Stimulated activated CD4-positive, alpha-beta T cell treated with anti-CD3 and anti-CD28 coated beads, Interleukin-4, amount 100 ng/mL, for 48 hours (primary cell): ENCODE data around the gene GTF3C4.
"Not testable (repeated sequence)": the region's sequence is repeated elsewhere in the genome, so short reads cannot be mapped to it uniquely, and the experiment has no call there.

Experiments
- DNase-seq, 2 donors: peaks; one replicate each; pipeline ENCODE4 v3.0.0-alpha.2; 2020; ENCODE audit warnings: low read depth in 2 of 2

The GTF3C4 gene

DNA sequence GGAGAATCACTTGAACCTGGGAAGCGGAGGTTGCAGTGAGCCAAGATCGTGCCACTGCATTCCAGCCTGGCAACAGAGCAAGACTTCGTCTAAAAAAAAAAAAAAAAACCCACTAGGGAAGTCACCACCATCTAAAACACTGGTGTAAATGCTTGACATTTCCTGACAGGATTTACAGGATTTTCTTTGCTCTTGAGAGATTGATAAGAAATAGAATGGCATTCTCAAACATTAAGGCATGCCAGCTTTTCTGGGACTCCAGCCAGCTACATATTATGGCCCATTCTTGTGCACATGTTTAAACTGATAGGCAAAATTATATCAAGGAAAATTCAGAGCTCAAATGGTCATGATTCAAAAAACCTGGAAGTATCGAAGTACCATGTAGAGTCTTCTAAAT, 28.7 kb downstream of the GTF3C4 start:
- no peak for DNase-seq

DNA sequence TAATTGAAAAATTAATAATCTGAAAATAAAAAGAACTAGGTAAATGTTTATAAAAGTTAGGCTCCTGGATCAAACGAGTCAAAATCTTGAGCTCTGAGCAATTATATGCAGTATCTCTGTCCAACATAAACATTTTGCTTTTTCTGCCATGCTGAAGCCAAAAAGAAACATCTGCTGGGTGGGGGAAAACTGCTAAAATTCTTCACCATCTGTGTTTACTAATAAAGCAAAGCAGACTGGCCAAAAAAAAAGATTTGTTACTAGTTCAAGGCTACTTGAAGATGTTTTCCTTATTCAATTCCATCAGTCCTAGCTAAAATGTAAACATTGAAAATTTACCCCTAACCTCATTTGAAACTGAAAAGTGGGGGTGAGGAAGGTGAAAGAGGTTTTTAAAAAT, 29.7 kb downstream of the GTF3C4 start:
- no peak for DNase-seq

DNA sequence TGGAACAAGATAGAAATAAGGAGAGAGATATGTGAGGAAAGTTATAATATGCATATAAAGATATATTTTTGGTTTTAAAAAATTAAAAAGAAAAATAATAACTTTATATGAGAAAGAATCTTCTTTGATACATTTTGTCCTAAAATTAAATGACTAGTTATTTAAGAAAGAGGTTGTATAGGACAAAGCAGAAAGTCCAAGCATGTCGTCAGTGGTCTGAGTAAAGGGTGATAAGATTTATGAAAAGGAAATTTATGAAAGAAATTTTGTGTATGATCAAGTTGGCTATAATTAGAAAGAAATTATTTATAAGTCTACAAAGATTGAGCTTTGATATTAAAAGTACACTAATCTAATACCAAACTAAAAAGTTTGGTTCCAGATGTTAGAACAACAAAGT, 32.0 kb downstream of the GTF3C4 start:
- no peak for DNase-seq

DNA sequence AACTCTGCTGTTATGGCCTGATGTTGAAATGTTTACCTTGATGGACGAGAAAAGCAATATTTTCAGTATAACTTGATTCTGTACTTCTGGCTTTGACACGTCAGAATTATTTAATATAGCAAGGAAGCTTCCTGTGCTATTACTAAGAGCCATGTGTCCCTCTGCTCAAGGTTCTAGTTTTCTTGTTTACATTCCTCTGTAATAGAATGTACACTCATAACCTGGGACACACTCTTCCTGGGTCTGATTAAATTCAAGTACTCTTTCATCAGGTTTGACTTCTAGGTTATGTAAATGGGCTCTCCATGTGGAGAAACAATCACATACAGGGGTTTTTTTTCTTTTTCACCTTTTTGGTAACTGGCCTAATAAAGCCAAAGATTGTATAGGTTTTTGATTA, 33.1 kb downstream of the GTF3C4 start:
- no peak for DNase-seq

DNA sequence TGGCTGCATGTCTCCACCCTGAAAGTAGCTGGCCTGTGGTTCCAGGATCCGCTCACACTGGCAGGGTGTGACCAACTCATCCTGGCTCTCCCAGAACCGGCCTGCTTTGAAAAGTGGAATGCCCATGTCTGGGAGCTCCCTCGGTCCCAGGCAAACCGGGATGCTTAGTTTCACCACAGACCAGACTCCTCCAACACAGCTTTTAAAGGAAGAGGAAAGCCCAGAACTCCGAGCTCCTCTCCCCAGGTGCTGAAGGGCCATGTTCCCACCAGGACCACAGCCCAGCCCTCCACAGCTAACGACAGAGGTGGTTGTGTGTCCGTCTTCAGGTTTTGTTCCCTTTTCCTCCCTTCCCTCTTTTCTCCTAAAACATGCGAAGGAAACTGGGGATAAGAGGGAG, 38.0 kb downstream of the GTF3C4 start:
- no peak for DNase-seq

DNA sequence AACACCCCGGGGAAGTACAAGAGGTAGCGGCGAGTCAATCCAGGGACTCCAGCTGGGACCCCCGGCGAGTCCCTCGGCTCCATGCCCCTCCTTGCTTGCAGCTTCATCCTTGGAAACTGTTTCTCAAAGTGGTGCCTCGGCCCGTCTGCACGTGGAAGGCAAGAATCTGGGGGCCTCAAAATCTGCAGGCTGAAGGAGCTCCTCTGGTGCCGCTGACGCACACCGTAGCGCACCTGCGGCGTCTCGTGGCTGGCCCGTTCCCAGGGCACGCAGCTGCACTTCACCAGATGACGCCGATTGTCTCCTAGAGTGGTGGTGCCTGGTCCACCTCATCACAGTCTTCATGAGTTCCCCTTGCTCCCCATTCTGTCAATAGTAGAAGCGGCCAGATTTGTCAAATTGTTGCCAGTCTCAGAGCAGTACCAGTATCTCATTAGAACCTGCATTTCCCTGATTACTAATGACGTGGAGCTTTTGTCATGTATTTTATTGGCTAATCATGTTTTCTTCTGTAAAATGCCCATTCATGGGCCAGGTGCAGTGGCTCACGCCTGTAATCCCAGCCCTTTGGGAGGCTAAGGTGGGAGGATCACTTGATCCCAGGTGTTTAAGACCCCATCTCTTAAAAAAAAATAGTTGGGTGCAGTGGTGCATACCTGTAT, 38.6 kb downstream of the GTF3C4 start:
- no peak for DNase-seq

DNA sequence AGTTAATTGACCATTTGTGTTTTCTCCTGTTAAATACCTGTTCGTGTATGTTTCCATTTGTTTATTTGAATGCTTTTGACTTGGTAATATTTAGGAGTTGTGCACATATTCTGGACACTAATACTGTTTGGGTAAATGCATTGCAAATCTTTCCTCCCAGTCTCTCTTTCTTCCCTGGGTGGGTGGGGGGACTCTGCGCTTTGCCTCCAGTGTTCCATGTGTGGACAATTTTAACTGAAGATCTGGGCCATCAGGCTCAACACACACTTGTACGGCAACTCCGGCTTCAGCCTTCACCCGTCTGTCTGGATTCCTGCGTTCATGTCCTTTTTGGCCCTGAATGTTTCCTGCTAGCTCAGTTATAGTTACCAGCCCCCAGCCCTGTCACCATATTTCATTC, 40.1 kb downstream of the GTF3C4 start:
- no peak for DNase-seq

DNA sequence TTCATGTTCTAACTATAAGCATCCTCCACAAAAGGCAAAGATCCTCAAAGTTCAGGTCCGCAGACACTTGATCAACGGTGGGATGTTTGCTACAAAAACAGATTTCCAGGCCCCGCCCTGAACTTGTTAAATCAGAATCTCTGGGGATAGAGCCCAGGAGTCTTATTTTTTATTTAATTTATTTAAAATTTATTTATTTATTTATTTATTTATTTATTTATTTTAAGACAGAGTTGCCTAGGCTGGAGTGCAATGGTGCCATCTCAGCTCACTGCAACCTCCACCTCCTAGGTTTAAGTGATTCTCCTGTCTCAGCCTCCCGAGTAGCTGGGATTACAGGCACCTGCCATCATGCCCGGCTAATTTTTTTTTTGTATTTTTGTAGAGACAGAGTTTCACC, 40.9 kb downstream of the GTF3C4 start:
- DNase-seq = not testable (repeated sequence)

DNA sequence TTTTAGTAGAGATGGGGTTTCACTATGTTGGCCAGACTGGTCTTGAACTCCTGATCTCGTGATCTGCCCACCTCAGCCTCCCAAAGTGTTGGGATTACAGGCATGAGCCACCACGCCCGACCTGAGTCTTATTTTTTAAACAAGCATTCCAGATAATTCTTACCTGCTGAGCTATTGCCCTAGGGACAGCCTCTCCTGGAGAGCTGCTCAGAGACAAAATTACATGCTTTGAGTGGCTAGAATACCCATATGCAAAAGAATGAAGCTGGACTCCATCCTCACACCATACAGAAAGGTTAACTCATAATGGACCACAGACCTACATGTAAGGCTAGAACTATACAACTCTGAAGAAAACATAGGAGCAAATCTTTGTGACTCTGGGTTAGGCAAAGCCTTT, 41.6 kb downstream of the GTF3C4 start:
- no peak for DNase-seq

DNA sequence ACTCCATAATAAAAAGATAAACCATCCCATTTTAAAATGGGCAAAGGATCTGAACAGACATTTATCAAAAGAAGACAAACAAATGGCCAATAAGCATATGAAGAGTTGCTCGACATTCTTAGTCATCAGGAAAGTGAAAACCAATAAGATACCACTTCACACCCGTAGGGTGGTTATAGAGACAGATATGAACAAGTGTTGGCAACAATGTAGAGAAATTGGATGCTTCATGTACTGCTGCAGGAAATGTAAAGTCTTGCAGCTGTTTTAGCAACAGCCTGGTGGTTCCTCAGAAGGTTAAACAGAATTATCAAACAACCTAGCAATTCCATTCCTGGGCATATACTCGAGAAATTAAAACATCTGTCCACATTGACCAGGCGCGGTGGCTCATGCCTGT, 42.5 kb downstream of the GTF3C4 start:
- DNase-seq = no peak

DNA sequence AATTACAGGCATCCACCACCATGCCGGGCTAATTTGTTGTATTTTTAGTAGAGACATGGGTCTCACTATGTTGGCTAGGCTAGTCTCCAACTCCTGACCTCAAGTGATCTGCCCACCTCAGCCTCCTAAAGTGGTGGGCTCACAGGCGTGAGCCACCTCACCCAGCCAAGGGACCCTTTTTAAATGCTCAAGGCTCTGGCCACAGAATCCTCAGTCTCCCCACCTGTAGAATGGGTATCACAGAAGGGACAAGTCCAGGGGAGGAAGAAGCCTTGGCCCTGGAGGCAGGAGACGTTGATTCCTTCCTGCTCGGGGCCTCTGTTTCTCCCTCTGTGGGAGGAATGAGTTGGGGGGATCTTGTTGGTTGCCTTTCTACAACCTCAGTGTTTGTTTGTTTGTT, 45.7 kb downstream of the GTF3C4 start:
- no peak for DNase-seq

DNA sequence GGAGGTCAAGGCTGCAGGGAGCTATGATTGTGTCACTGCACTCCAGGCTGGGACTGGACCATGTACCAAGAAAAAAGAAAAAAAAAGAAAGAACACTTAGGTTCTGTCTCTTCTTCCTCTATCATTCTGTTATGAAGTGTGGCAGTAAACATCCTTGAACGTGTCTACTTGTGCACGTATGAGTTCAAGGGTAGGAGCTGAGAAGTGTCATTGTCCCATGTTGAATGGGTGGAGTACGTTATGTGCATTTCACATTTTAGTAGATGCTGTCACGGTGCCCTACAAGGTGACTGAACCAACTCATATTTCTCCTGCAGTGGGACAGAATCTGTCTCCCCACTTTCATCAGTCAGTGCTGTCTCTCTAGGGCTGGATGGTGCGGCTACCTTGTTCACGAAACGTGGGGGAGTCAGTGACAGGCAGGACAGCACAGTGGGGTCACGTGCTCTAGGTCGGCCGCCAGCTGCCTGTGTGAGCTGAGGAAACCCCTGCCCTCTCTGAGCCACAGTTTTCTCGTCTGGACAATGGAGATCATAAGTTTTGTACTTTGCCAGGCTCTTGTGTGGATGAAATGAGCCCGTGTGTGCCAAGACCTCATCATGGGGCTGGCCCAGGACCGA, 47.2 kb downstream of the GTF3C4 start:
- no peak for DNase-seq

DNA sequence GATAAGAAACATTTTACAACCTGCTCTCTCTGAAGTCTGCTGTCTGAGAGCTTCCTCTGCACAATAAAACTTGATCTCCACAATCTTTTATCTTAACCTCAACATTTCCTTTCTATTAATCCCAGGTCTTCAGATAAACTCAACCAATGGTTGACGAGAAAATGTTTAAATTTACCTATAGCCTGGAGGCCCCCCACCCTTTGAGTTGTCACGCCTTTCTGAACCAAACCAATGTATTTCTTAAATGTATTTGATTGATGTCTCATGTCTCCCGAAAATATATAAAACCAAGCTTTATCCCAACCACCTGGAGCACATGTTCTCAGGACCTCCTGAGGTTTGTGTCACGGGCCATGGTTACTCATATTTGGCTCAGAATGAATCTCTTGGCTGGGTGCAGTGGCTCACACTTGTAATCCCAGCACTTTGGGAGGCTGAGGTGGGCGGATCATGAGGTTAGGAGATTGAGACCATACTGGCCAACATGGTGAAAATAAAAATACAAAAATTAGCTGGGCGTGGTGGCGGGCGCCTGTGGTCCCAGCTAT, 48.2 kb downstream of the GTF3C4 start:
- DNase-seq = not testable (repeated sequence)

DNA sequence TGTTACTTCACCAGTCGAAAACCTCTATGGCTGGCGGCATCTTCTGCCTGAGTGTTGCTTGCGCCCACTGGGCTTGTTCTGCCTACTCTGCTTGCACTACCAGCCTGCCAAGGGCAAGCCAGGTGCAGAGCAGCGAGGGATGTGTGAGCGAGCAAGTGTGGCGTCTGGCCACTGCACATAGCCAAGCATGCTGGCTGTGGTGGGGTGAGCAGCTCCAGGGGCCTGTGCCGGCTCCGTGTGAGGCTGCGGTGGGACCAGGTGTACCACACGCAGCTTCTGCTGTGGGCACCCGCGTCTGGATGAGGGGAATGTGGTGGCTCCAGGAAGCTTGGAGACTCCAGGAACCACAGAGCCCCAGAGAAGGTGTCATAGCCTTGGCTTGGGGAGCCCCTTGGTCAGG, 51.4 kb downstream of the GTF3C4 start:
- DNase-seq = no peak

DNA sequence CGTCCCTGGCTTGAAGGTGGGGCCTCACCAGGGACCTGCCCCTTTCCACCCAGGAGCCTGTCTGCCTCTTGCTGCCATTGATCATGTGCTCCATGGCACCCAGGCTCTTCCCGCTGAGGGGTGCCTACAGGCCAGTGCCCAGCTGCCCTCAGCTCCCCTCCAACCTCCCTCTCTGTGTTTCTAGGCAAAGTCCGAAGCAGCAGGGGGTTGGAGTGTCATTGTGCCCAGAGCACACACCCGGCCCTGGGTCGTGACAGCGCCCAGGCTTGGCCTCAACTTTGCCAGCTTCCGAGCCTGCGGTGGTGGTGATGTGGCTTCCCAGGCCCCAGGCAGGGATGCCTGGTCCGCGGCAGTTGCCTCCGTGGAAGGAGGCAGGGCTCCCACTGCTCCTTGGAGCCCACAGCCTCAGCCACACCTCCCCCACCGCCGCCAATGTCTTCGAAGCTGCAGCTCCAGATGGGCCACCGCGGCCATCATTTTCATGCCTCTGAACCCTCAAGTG, 52.4 kb downstream of the GTF3C4 start:
- no peak for DNase-seq

DNA sequence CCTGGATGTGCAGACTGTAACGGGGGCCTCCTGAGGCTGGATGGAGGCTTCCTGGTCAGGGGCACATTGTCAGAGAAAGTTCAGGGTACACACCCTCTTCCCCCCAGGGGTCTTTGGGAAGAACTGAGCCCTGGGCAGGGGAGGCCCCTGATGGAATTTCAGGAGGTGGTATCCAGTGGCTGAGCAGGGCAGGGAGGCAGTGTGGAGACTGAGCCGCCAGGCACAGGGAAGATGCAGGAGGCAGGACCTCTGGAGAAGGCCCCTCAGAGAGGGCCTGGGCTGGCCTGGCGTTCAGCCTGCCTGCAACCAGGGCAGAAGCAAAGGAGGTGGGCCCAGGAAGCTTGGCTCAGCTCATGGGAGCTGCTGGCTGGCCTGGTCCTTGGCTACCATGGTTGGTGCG, 53.5 kb downstream of the GTF3C4 start:
- DNase-seq = no peak

DNA sequence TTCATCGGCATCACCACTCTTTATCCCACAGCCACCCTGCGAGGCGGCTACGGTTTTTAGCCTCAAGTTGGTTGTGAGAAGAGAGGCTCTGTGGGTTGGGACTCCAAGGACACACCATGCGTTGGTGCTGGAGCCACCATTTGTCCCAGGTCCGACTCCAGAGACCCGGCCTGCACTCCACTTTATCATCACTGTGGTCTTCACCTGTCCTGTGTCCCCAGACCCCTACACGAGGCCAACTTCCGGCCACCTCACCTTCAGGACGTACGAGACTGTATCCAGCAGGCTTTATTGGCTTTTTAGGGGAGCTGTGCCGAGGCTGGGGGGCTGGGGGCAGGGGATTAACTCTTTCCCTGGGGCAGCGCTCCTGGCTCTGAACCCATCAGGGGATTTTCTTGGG, 55.0 kb downstream of the GTF3C4 start:
- DNase-seq = no peak

DNA sequence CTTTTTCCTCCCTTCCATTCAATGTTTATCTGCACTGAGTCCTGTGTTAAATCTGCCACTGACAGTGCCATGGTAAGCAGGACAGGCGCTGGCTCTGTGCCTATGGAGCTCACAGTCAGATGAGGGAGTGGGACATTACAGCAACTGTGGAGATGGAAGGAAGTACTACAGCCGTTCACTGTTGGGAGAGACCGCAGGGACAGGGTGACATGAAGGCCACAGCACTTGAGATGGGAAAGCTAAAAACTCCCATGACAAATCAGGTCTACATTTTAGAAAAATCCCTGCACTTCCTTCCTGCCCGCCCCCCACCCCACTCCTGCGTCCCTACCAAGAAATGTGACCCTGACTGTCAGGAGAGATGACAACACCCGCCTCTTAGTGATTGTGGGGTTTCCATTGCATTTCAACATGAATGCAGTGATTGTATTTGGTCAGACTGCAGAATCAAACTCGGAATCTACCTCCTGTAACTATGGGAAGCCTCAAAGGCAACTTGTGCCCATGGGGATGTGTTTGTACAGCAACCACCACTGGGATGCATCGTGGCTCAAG, 56.4 kb downstream of the GTF3C4 start:
- DNase-seq = no peak

DNA sequence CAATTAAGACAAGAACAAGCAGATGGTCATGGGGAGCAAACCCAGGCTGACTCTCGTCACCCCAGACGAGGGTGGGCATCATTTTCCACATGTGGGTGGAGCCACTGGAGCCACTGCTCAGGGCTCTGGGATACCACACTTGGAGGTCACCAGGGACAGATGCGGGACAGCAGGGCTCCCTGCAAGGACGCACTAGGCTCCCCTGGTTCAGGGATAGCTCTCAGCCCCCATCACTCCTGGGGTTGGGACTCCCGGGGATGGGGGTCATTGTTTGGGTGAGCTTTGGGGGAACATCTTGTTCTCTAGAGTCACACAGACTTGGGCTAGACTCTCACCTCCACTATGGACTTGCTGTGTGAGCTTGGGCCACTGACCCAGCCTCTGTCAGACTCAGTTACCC, 57.8 kb downstream of the GTF3C4 start:
- DNase-seq = no peak

DNA sequence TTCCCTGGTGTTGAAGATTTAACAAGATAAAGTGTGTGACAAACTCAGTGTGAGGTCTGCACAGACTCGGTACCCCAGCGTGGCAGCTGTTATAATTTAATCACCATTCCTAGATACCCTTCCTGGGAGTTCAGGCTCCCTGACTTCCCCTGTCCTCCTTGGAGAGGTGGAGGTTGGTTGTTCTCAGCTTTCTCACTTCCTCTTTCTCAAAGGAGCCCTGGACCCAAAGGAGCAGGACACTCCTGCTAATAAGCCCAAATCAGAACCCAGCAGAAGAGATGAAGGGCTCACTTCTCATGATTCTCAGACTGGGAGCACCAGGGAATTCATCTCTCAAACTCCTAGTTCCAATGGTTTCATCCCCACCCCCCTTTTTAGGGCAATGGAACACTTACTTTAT, 58.2 kb downstream of the GTF3C4 start:
- no peak for DNase-seq

DNA sequence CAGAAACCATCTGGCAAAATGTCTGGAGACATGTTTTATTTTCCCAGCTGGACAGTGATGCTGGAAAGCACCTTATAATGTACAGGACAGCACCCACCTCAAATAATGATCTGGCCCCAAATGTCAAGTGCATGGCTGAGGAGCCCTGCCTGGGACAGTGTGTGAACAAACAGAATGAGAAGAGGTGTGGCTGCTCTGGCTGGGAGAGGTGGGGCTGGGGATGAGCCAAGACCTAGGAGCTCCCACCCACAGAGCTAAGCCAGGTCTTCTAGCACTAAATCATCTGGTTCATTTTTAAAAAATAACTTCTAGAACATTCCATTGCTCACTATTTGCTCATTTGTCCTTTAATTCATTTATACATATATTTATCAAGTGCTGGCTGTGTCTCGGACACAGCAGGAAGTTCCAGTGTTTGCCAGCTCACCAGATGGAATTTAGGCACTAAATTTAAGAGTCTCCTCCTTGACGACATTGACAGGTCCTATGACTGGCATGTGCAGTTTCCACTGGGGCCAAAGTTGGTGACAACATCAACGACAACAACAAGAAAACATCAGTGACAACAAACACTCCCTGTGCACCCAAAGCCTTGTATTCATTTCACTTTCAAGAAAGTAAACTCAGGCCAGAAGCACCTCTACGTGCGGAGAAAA, 59.1 kb downstream of the GTF3C4 start:
- no peak for DNase-seq
